Cardiac muscle cell (in vitro differentiated cells and primary cell): Measurements from ENCODE around the gene PDE2A. TPM values are rescaled to one million over a fixed set of nuclear protein-coding genes. Genes with fewer than 3 reads are reported as not detected.

Source experiments
- DNase-seq, 2 donors: peaks; one replicate each; pipeline versions ENCODE4 v3.0.0 to v3.0.0-alpha.2; 2010 to 2017; ENCODE audit warnings: low read depth in 1 of 2, low spot score in 1 of 2
- H3K27ac ChIP-seq: fragments of 200-600 bp; sonication (generic); 2 replicates; pipeline ENCODE4 v1.5.1; 2016
- H3K27me3 ChIP-seq: fragments of 200-600 bp; sonication (generic); 2 replicates; pipeline ENCODE4 v1.6.0; 2016; ENCODE audit warnings: control low read depth
- H3K36me3 ChIP-seq: fragments of 200-600 bp; sonication (generic); 2 replicates; pipeline ENCODE4 v1.5.1; 2016; ENCODE audit warnings: control low read depth
- H3K4me1 ChIP-seq: fragments of 200-600 bp; sonication (generic); 2 replicates; pipeline ENCODE4 v1.8.1; 2017; ENCODE audit warnings: low read depth, mild to moderate bottlenecking, mixed run types
- H3K4me3 ChIP-seq: fragments of 200-600 bp; sonication (generic); 2 replicates; pipeline ENCODE4 v1.5.1; 2016; ENCODE audit warnings: mild to moderate bottlenecking
- H3K9me3 ChIP-seq: fragments of 200-600 bp; sonication (generic); 2 replicates; pipeline ENCODE4 v1.5.1; 2017; ENCODE audit warnings: low read depth, mild to moderate bottlenecking, control low read depth
- CTCF ChIP-seq: IDR thresholded peaks from 2 replicates; pipeline ENCODE4 v1.5.1; 2012; ENCODE audit warnings: low read depth, mild to moderate bottlenecking, low read length
- polyA plus RNA-seq: library from polyadenylated mRNA; unstranded; fragments of >200 nt; fragmentation: Nextera tagmentation; extraction: Ambion mirVana; gene quantifications from 2 replicates; pipeline ENCODE4 v1.2.1, GENCODE V29; 2016
- total RNA-seq: library from RNA; depleted of rRNA; stranded (reverse); fragments of >200 nt; gene quantifications from 2 replicates; pipeline ENCODE4 v1.2.3, GENCODE V29; 2016

Gene PDE2A
- total and polyA plus RNA-seq, 2 experiments from 2014 or later: 0.92 TPM; not detected in 1

- no peak overlapping the region for H3K4me3 ChIP-seq
- H3K27ac ChIP-seq: no peak overlapping the region
These were observed 40.2 kb downstream of the PDE2A start for GRCh38 chr11:72634016-72634415.

GRCh38 chr11:72633068-72633467 lies 41.2 kb downstream of the PDE2A start:
- Histone ChIP-seq H3K36me3 (no peaks in the 10 kb centered on the region), H3K9me3 (no peaks in the 10 kb centered on the region), H3K4me1 (peaks cover 6% of the 10 kb centered on the region), H3K27ac (no peak overlapping the region), H3K27me3 (no peaks in the 10 kb centered on the region), H3K4me3 (no peak overlapping the region)
- TF ChIP-seq CTCF: no peak
- no peak for DNase-seq

More at GRCh38 chr11:72634016-72634415, 40.2 kb downstream of the PDE2A start:
- no peak for DNase-seq
- no peaks in the 10 kb centered on the region for H3K36me3 ChIP-seq
- peaks cover 6% of the 10 kb centered on the region for H3K27me3 ChIP-seq
- H3K9me3 ChIP-seq: no peaks in the 10 kb centered on the region
- no peak for TF ChIP-seq CTCF
- peaks cover 6% of the 10 kb centered on the region for H3K4me1 ChIP-seq

GRCh38 chr11:72631806-72632731 lies 42.2 kb downstream of the PDE2A start:
- Histone ChIP-seq H3K36me3 (no peaks in the 10 kb centered on the region), H3K4me1 (peaks cover 6% of the 10 kb centered on the region), H3K27ac (no peak overlapping the region), H3K4me3 (no peak overlapping the region), H3K9me3 (no peaks in the 10 kb centered on the region), H3K27me3 (no peaks in the 10 kb centered on the region)
- no peak for TF ChIP-seq CTCF
- DNase-seq: peak in 1 of 2 donors; percentile 46

- Histone ChIP-seq H3K36me3 (no peaks in the 10 kb centered on the region), H3K9me3 (no peaks in the 10 kb centered on the region), H3K4me3 (no peak overlapping the region), H3K27ac (no peak overlapping the region), H3K27me3 (no peaks in the 10 kb centered on the region), H3K4me1 (peaks cover 19% of the 10 kb centered on the region)
- DNase-seq: no peak
- no peak for TF ChIP-seq CTCF
These were observed 43.9 kb downstream of the PDE2A start for GRCh38 chr11:72630104-72630852.

- no peaks in the 10 kb centered on the region for H3K9me3 ChIP-seq
- no peak for TF ChIP-seq CTCF
- peaks cover 19% of the 10 kb centered on the region for H3K4me1 ChIP-seq
- no peak overlapping the region for H3K4me3 ChIP-seq
- no peak overlapping the region for H3K27ac ChIP-seq
- no peaks in the 10 kb centered on the region for H3K27me3 ChIP-seq
- DNase-seq: no peak
- H3K36me3 ChIP-seq: no peaks in the 10 kb centered on the region
These were observed 45.0 kb downstream of the PDE2A start for GRCh38 chr11:72629266-72629665.
